HFFc6 (cell line): ENCODE data around the gene PTPN4. TPM values are rescaled to one million over a fixed set of nuclear protein-coding genes. Genes with fewer than 3 reads are reported as not detected.

ENCODE experiments used
- DNase-seq: peaks from one replicate; pipeline ENCODE4 v3.0.0-alpha.2; 2018
- H3K27ac Mint-ChIP-seq: 2 replicates; pipeline ENCODE4 v1.8.0; 2020; ENCODE audit warnings: mild to moderate bottlenecking, mixed read lengths
- H3K27me3 Mint-ChIP-seq: 2 replicates; pipeline ENCODE4 v1.8.0; 2021; ENCODE audit warnings: mild to moderate bottlenecking, moderate library complexity, mixed read lengths; ENCODE audit not compliant: insufficient read depth
- H3K36me3 Mint-ChIP-seq: 2 replicates; pipeline ENCODE4 v1.8.0; 2021; ENCODE audit warnings: low read depth, mixed read lengths
- H3K4me1 Mint-ChIP-seq: 2 replicates; pipeline ENCODE4 v1.8.0; 2020; ENCODE audit warnings: low read depth, mixed read lengths
- H3K4me3 Mint-ChIP-seq: 2 replicates; pipeline ENCODE4 v1.8.0; 2020; ENCODE audit warnings: mild to moderate bottlenecking, moderate library complexity, mixed read lengths
- H3K9me3 Mint-ChIP-seq: 2 replicates; pipeline ENCODE4 v1.8.0; 2020; ENCODE audit warnings: mild to moderate bottlenecking, mixed read lengths
- CTCF ChIP-seq: fragments of 200-600 bp; sonication (generic); IDR thresholded peaks from 2 replicates; pipeline ENCODE4 v1.5.0; 2021; ENCODE audit warnings: antibody characterized with exemption, mild to moderate bottlenecking
- total RNA-seq, 6 experiments: library from RNA; stranded (reverse); fragmentation: NEBNext Ultra II Directional; extraction: Animal tissue kit (Norgen Biotek cat#: 25700); gene quantifications; 2 replicates in 1 of 6; 3 replicates in 5 of 6; pipeline ENCODE4 v1.2.3, GENCODE V29; 2021

The PTPN4 gene
- total RNA-seq, 6 experiments from 2014 or later = 12.0 to 20.3 (median 14.8) TPM

GRCh38 chr2:119888680-119889079, 129.0 kb downstream of the PTPN4 start:
- H3K36me3 Mint-ChIP-seq = peaks cover 13% of the 10 kb centered on the region
- peak overlapping the region; percentile 18 for H3K4me3 Mint-ChIP-seq
- no peaks in the 10 kb centered on the region for H3K9me3 Mint-ChIP-seq
- no peak for TF ChIP-seq CTCF
- peak; percentile 64 for DNase-seq
- no peaks in the 10 kb centered on the region for H3K27me3 Mint-ChIP-seq
- peak overlapping the region; percentile 46; the same call in 1 of the 2 replicates for H3K27ac Mint-ChIP-seq
- H3K4me1 Mint-ChIP-seq = peaks cover 24% of the 10 kb centered on the region

- no peaks in the 10 kb centered on the region for H3K4me1 Mint-ChIP-seq
- TF ChIP-seq CTCF = no peak
- H3K36me3 Mint-ChIP-seq = peaks cover 5% of the 10 kb centered on the region
- H3K27ac Mint-ChIP-seq = no peak overlapping the region
- no peak for DNase-seq
- no peaks in the 10 kb centered on the region for H3K9me3 Mint-ChIP-seq
- H3K27me3 Mint-ChIP-seq = no peaks in the 10 kb centered on the region; the same call in 1 of the 2 replicates
- H3K4me3 Mint-ChIP-seq = no peak overlapping the region
These were observed 138.1 kb downstream of the PTPN4 start for GRCh38 chr2:119897736-119898395.

GRCh38 chr2:119901013-119901412, 141.3 kb downstream of the PTPN4 start:
- no peaks in the 10 kb centered on the region for H3K9me3 Mint-ChIP-seq
- H3K27ac Mint-ChIP-seq = no peak overlapping the region
- TF ChIP-seq CTCF = no peak
- DNase-seq = no peak
- no peaks in the 10 kb centered on the region; the same call in none of the 2 replicates for H3K27me3 Mint-ChIP-seq
- no peaks in the 10 kb centered on the region for H3K4me1 Mint-ChIP-seq
- peaks cover 20% of the 10 kb centered on the region for H3K36me3 Mint-ChIP-seq
- H3K4me3 Mint-ChIP-seq = no peak overlapping the region

GRCh38 chr2:119910566-119910965, 150.8 kb downstream of the PTPN4 start:
- Mint-ChIP-seq H3K4me3 (no peak overlapping the region), H3K27me3 (no peaks in the 10 kb centered on the region), H3K9me3 (no peaks in the 10 kb centered on the region), H3K36me3 (peaks cover 4% of the 10 kb centered on the region; the same call in 1 of the 2 replicates), H3K4me1 (0 out of 2 replicates have a peak, but pooled peaks cover 9% of the 10 kb centered on the region), H3K27ac (no peak overlapping the region)
- DNase-seq = no peak
- TF ChIP-seq CTCF = no peak

GRCh38 chr2:119914266-119914665, 154.5 kb downstream of the PTPN4 start:
- H3K4me1 Mint-ChIP-seq = 0 out of 2 replicates have a peak, but pooled peaks cover 9% of the 10 kb centered on the region
- no peak for TF ChIP-seq CTCF
- no peak for DNase-seq
- no peaks in the 10 kb centered on the region for H3K27me3 Mint-ChIP-seq
- H3K4me3 Mint-ChIP-seq = no peak overlapping the region
- no peaks in the 10 kb centered on the region for H3K9me3 Mint-ChIP-seq
- H3K27ac Mint-ChIP-seq = no peak overlapping the region
- H3K36me3 Mint-ChIP-seq = no peaks in the 10 kb centered on the region
